Liver (tissue), 9 donors: Measurements from ENCODE around the gene POM121C. TPM values are rescaled to one million over a fixed set of nuclear protein-coding genes. Genes with fewer than 3 reads are reported as not detected.
"Not testable (repeated sequence)": the region's sequence is repeated elsewhere in the genome, so short reads cannot be mapped to it uniquely, and the experiment has no call there.

ENCODE experiments used
- DNase-seq: peaks from one replicate; pipeline ENCODE4 v3.0.0-alpha.2; 2017; ENCODE audit warnings: low spot score
- H3K27ac ChIP-seq, 2 donors: one replicate each; pipeline ENCODE4 v1.7.0; 2013; ENCODE audit warnings: inconsistent platforms in 2 of 2, low read length in 2 of 2, control low read depth in 1 of 2, low read depth in 1 of 2, mild to moderate bottlenecking in 1 of 2
- H3K27me3 ChIP-seq, 4 donors: one replicate each; pipeline versions ENCODE4 v1.6.1 to v1.7.0; 2013; ENCODE audit warnings: low read length in 3 of 4, inconsistent platforms in 1 of 4, mild to moderate bottlenecking in 1 of 4, moderate library complexity in 1 of 4; ENCODE audit not compliant: control insufficient read depth in 4 of 4, insufficient read depth in 4 of 4
- H3K36me3 ChIP-seq, 4 donors: one replicate each; pipeline versions ENCODE4 v1.6.1 to v1.7.0; 2013; ENCODE audit warnings: low read length in 3 of 4, mild to moderate bottlenecking in 3 of 4, low read depth in 1 of 4, moderate library complexity in 1 of 4; ENCODE audit not compliant: control insufficient read depth in 4 of 4, insufficient read depth in 3 of 4
- H3K4me1 ChIP-seq, 4 donors: one replicate each; pipeline versions ENCODE4 v1.6.1 to v1.7.0; 2013; ENCODE audit warnings: low read length in 3 of 4, mild to moderate bottlenecking in 3 of 4, moderate library complexity in 1 of 4; ENCODE audit not compliant: control insufficient read depth in 4 of 4, insufficient read depth in 4 of 4
- H3K4me3 ChIP-seq, 3 donors: one replicate each; pipeline versions ENCODE4 v1.6.1 to v1.7.0; 2013; ENCODE audit warnings: low read length in 3 of 3, control low read depth in 1 of 3, low read depth in 1 of 3, mild to moderate bottlenecking in 1 of 3
- H3K9ac ChIP-seq, 2 donors: one replicate each; pipeline ENCODE4 v1.7.0; 2013; ENCODE audit warnings: low read length in 2 of 2, mild to moderate bottlenecking in 2 of 2, moderate library complexity in 2 of 2, control low read depth in 1 of 2, low read depth in 1 of 2
- H3K9me3 ChIP-seq, 4 donors: one replicate each; pipeline versions ENCODE4 v1.6.1 to v1.7.0; 2013; ENCODE audit warnings: low read length in 3 of 4; ENCODE audit not compliant: control insufficient read depth in 4 of 4
- WGBS: extraction: QIAGEN DNeasy Blood & Tissue Kit; methylation state at CpG from one replicate; pipeline ENCODE4 v1.1.7; 2013; 5-methylcytosine and 5-hydroxymethylcytosine counted together
- polyA plus RNA-seq, 2 donors: library from polyadenylated mRNA; stranded (reverse) in 1 of 2; unstranded in 1 of 2; fragments of 200-250 nt in 1 of 2; fragments of >200 nt in 1 of 2; fragmentation: Nextera tagmentation in 1 of 2; extraction: Ambion mirVana in 1 of 2; gene quantifications; one replicate each; pipeline versions ENCODE4 v1.2.1 to v1.2.3, GENCODE V29; 2013 to 2015
- total RNA-seq, 2 donors: library from RNA; depleted of rRNA; stranded (reverse); fragments of >200 nt; gene quantifications; one replicate each; pipeline ENCODE4 v1.2.3, GENCODE V29; 2014
- donor health status: healthy.
- donor health status: healthy.
- donor health status: healthy.
- donor health status: healthy.
- donor health status: healthy.

POM121C gene
- total and polyA plus RNA-seq, 4 donors, result 6.4 to 15.6 (median 9.6) TPM

DNA sequence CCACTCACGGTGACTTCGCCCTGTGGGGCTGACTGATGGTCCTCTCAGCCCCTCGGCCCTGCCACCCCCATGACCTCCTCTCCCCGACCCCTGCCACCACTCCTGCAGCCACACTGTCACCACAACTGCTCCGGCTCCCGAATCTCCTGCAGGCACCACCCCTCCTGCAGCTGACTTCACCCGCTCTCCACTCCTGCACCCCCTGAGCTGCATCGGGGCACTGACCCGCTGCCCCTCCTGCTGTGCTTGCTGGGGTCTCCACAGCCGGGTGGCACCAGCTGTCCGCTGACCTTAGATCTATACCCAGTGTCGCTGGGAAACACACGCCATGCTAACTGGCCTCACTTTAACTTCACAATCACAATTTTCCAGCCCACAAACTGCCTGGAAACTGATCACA is 65.9 kb downstream of the POM121C start:
- H3K27ac ChIP-seq, H3K9me3 ChIP-seq, H3K4me3 ChIP-seq, H3K27me3 ChIP-seq, DNase-seq, H3K9ac ChIP-seq, H3K4me1 ChIP-seq: not testable (repeated sequence)
- H3K36me3 ChIP-seq, result peaks cover 5 to 16% (median 9%) of the 10 kb centered on the region in 4 donors
- 96% methylated on average over 10 of the region's 13 CpGs for WGBS

DNA sequence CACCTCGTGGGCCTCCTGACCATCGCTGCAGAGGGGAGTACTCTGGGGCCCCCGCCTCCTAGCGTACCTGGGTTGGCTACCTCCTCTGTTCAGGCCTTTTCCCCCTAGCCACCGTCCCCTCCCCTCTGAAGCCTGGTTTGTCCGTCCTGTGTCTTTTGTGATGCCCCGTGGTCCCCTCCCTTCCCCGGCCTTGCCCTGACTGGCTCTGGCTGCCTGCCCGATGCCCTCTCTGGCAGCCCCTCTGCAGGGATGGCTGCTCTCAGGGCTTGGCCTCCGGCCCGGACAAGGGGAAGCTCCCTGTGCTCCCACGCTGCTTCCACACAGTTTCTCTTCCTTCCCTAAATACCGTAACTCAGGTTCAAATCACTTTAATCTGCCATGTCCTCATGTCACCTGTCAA is 66.4 kb downstream of the POM121C start:
- not testable (repeated sequence) for H3K27me3 ChIP-seq, H3K27ac ChIP-seq, DNase-seq, H3K4me3 ChIP-seq, H3K9me3 ChIP-seq, H3K4me1 ChIP-seq, H3K9ac ChIP-seq
- H3K36me3 ChIP-seq, result peaks cover 5 to 16% (median 9%) of the 10 kb centered on the region in 4 donors
- whole genome bisulfite sequencing, result 52% methylated on average over 11 of the region's 13 CpGs

DNA sequence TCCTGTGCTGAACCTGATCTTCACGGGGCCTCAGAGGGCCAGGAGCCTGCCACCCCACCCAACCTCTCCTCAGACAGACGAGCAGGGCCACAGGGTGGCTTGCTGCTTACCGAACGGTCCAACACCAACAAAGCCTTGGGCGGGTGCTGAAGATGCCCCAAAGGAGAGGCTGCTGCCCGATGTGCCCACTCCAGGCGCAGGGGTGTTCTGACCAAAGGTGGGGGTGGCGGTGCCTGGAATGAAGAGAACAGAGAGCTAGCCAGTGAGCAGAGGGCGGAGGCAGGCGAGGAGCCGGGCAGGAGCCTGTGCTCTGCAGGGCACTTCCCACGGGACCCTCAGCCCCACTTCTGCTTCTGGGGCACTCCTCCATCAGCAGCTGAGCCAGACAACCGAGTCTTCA is 66.9 kb downstream of the POM121C start:
- WGBS, result 93% methylated on average over 12 of the region's 13 CpGs
- H3K36me3 ChIP-seq, result peaks cover 2 to 12% (median 7%) of the 10 kb centered on the region in 4 donors
- H3K9ac ChIP-seq, H3K4me3 ChIP-seq, DNase-seq, H3K27me3 ChIP-seq, H3K27ac ChIP-seq, H3K9me3 ChIP-seq, H3K4me1 ChIP-seq: not testable (repeated sequence)

DNA sequence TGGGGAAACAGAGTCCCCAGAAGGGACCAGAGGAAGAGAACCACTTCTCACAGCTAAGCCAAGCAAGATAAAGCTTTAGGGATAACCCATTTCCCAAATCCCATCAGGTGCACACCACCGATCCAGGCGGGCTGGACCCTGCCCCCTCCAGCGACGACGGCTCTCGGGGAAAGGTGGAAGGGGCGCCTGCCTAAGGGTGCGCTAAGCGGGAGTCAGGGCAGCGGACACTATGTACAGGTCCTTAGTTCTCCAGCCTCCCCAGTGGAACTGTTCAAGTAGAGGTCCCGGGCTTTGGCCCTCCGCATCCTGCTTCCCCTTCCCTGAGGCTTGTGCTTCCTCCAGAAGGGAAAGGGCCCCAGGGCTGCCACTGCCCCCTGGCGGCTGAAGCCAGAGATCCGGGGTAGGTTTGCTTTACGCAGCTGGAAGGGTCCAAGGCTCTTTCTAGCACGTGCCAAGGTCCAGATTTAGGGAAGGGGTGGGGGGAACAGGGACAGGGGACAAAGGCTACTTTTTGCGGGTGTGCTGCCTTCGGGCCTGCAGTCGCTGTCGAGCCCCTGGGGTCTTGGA is 67.7 kb downstream of the POM121C start:
- not testable (repeated sequence) for H3K27me3 ChIP-seq, H3K27ac ChIP-seq, H3K4me3 ChIP-seq, H3K9me3 ChIP-seq, H3K9ac ChIP-seq, H3K4me1 ChIP-seq, H3K36me3 ChIP-seq, DNase-seq
- 63% methylated on average over 16 of the region's 20 CpGs for WGBS

DNA sequence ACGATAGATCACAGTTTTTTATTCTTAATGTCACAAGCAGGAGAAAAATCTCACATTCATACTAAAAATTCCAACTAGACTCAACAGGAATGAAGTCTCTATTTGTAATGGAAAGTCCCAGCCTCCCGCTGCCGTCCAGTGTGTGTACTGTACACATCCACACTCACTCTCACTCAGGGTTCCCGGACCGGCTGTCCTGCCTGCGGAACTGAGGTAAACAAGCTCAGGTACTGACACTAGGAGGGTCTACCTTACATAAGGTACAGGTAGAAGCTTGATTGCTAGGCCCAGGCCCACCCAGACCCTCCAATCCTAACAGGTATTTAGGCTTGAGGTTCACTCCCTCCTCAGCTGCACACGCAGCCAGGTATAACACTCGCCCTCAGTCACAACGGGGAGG is 69.3 kb downstream of the POM121C start:
- not testable (repeated sequence) for DNase-seq, H3K9ac ChIP-seq, H3K27me3 ChIP-seq, H3K9me3 ChIP-seq, H3K4me3 ChIP-seq, H3K4me1 ChIP-seq, H3K36me3 ChIP-seq, H3K27ac ChIP-seq
- 85% methylated on average over 8 of the region's 9 CpGs for WGBS

DNA sequence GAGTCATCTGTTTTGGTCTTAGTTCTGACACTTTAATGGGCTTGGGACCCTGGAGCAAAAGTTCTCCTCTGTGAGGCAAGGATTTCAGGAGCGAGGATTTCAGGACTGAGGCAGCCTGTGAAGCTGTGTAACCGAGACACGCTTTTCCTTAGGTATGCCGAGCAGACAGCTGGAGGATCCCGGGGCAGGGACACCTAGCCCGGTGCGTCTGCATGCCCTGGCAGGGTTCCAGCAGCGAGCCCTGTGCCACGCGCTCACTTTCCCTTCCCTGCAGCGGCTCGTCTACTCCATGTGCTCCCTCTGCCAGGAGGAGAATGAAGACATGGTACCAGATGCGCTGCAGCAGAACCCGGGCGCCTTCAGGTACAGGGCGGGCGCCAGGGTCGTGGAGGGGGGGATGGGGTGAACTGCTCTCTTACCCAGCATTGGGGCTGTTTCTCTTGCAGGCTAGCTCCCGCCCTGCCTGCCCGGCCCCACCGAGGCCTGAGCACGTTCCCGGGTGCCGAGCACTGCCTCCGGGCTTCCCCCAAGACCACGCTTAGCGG is 70.2 kb downstream of the POM121C start:
- not testable (repeated sequence) for H3K36me3 ChIP-seq, DNase-seq, H3K9me3 ChIP-seq, H3K27ac ChIP-seq, H3K9ac ChIP-seq, H3K4me3 ChIP-seq, H3K27me3 ChIP-seq, H3K4me1 ChIP-seq
- WGBS, result 59% methylated on average over 18 of the region's 27 CpGs
